Skeletal muscle cell (primary cell): ENCODE measurements around the gene ACOT7.
"Not testable (repeated sequence)": the region's sequence is repeated elsewhere in the genome, so short reads cannot be mapped to it uniquely, and the experiment has no call there.

Source experiments
- DNase-seq: peaks from one replicate; pipeline ENCODE4 v3.0.0-alpha.2; 2010; ENCODE audit warnings: low read depth
- H3K4me3 ChIP-seq: 2 replicates; pipeline ENCODE4 v1.5.1; 2011; ENCODE audit warnings: low read depth, mild to moderate bottlenecking, control low read depth, low read length, moderate library complexity

ACOT7 gene

DNA sequence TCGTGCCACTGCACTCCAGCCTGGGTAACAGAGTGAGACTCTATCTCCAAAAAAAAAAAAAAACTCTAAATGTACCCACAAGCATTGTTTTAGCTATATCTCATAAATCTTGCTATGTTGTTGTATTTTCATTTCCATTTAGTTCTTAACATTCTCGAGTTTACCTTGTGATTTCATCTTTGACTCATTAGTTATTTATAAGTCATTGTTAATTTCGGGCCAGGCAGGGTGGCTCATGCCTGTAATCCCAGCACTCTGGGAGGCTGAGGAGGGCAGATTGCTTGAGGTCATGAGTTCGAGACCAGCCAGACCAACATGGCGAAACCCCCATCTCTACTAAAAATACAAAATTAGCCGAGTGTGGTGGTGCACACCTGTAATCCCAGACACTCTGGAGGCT is 14.5 kb upstream of the ACOT7 start:
- DNase-seq: no peak
- H3K4me3 ChIP-seq: no peak overlapping the region

GRCh38 chr1:6401673-6402072 is 8.1 kb upstream of the ACOT7 start:
- H3K4me3 ChIP-seq: no peak overlapping the region
- no peak for DNase-seq

DNA sequence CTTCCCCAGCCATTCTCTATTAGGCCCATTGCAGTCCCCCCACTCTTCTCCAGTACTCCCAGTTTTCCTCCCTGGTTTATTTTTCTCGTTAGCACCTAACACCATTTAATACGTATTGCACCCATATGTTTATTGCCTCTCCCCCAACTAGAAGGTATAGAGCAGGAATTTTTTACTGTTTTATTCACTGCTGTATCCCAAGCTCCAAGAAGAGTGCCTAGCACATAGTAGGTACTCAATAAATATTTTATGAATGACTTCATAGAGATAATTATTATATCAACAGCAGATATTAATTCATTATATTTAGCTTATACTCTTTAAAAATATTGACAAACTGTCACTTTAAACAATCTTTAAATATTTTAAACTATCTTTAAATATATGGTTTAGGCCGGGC is 5.7 kb upstream of the ACOT7 start:
- H3K4me3 ChIP-seq: no peak overlapping the region
- DNase-seq: no peak

- DNase-seq: no peak
- H3K4me3 ChIP-seq: no peak overlapping the region
These were observed 4.4 kb upstream of the ACOT7 start for GRCh38 chr1:6397844-6398441.

DNA sequence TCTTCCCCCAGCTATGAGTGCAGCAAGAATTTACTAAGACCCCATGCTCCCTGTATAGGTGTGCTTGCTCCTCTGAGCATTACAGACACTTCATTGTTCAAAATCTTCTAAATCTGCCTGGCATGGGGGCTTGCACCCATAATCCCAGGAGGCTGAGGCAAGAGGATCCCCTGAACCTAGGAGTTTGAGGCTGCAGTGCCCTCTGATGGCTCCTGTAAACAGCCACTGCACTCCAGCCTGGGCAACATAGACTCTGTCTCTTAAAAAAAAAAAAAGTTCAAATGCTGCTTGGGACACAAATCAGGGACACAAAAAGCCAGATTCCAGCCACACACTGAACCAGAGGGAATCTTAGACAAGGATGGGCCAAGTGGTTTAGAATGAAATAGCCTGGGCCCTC is 3.4 kb upstream of the ACOT7 start:
- H3K4me3 ChIP-seq: no peak overlapping the region
- DNase-seq: no peak

DNA sequence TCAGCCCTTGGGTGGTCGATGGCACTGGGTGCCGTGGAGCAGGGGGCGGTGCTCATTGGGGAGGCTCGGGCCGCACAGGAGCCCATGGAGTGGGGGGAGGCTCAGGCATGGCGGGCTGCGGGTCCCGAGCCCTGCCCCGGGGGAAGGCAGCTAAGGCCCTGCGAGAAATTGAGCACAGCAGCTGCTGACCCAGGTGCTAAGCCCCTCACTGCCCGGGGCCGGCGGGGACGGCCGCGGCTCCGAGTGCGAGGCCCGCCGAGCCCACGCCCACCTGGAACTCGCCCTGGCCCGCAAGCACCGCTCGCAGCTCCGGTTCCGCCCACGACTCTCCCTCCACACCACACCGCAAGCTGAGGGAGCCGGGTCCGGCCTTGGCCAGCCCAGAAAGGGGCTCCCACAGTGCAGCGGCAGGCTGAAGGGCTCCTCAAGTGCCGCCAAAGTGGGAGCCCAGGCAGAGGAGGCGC is 2.2 kb upstream of the ACOT7 start:
- not testable (repeated sequence) for DNase-seq, H3K4me3 ChIP-seq

DNA sequence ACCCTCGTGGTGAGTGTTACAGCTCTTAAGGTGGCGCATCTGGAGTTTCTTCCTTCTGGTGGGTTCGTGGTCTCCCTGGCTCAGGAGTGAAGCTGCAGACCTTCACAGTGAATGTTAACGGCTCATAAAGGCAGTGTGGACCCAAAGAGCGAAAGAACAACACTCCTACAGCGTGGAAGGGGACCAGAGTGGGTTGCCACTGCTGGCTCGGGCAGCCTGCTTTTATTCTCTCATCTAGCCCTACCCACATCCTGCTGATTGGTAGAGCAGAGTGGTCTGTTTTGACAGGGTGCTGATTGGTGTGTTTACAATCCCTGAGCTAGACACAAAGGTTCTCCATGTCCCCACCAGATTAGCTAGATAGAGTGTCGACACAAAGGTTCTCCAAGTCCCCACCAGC is 1.6 kb upstream of the ACOT7 start:
- DNase-seq, H3K4me3 ChIP-seq: not testable (repeated sequence)

- DNase-seq: no peak
- peak overlapping the region; percentile 60 for H3K4me3 ChIP-seq
These were observed 663 bp downstream of the ACOT7 start for GRCh38 chr1:6392809-6393399.

DNA sequence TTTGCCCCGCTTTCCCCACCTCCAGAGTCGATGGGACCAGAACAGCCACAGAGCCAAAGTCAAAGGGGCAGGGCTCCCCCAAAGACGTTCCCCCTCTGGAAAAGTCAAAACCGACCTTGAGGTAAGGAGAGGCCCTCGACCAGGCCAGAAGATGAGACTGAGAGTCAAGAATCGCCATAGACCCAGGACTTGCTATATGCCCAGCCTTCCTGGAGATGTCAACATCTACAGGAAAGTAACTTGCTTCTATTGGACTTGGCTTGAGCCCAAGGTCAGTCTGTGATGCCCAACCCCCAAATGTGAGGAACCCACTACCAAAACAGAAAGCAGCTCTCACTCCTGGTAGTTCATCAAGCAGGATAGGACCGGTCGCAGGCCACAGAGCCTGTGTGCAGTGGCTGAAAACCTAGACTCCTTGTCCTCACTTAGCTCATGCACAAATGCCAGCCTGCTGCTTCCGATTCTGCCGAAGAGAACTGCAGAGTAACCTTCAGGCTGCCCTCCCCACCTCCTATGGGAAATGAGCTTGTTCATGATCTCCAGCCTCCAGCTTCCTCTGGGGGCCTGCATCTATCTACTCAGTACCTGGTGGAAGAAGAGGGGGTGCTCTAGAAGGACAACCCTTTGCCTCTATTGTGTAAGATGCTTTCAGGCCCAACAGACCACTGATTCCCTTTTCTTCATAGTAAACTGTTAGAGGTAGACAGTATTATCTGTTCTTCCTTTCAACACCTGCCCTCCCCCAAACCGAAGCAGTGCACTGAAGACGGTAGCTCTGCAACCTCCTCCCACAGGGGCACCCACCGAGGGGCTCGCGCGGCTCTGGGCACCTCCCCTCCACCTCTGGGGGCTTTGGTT is 1.4 kb downstream of the ACOT7 start:
- no peak for DNase-seq

GRCh38 chr1:6389971-6390370 is 3.6 kb downstream of the ACOT7 start:
- no peak for DNase-seq
- H3K4me3 ChIP-seq: no peak overlapping the region

More for the DNA sequence above, 1.4 kb downstream of the ACOT7 start:
- H3K4me3 ChIP-seq: peak overlapping the region; percentile 60

DNA sequence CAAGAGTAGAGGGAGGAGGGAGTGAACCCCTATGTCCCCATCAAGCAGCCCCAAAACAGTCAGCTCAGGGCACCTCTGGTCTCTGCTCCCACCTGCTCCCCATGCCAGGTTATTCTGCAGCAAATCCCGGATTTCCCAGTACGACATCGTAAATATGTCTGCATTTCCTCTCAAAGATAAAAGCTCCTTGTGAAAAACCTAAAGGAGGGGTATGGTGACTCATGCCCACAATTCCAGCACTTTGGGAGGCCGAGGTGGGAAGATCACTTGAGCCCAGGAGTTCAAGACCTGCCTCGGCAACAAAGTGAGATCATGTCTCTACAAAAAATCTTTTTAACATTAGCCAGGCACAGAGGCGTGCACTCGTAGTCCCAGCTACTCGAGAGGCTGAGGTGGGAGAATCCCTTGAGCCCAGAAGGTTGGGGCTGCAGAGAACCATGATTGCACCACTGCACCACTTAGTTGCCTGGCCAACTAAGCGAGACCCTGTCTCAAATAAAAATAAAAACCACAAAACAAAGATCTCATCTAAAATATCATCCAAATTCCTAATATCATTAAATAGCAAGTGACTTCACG is 7.1 kb downstream of the ACOT7 start:
- no peak for DNase-seq
- H3K4me3 ChIP-seq: no peak overlapping the region

- H3K4me3 ChIP-seq: peak overlapping the region; percentile 32
- DNase-seq: peak; percentile 33
These were observed 7.9 kb downstream of the ACOT7 start for GRCh38 chr1:6385488-6386191.

GRCh38 chr1:6384962-6385361 is 8.6 kb downstream of the ACOT7 start:
- H3K4me3 ChIP-seq: peak overlapping the region; percentile 32
- no peak for DNase-seq

- DNase-seq: no peak
- no peak overlapping the region for H3K4me3 ChIP-seq
These were observed 9.4 kb downstream of the ACOT7 start for GRCh38 chr1:6384135-6384534.

DNA sequence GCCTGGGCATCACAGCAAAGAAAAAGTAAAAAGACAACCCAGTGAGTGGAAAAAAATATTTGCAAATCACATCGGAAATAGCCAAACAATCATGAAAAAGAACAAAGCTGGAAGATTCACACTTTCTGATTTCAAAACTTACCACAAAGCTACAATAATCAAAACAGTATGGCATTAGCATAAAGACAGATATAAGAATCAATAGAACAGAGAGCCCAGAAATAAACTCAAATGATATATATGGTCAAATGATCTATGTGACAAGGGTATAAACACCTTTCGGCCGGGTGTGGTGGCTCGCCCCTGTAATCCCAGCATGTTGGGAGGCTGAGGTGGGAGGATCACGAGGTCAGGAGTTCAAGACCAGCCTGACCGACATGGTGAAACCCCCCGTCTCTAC is 13.5 kb downstream of the ACOT7 start:
- no peak for DNase-seq
- H3K4me3 ChIP-seq: no peak overlapping the region

- H3K4me3 ChIP-seq: no peak overlapping the region
- DNase-seq: no peak
These were observed 15.3 kb downstream of the ACOT7 start for GRCh38 chr1:6378096-6378746.

DNA sequence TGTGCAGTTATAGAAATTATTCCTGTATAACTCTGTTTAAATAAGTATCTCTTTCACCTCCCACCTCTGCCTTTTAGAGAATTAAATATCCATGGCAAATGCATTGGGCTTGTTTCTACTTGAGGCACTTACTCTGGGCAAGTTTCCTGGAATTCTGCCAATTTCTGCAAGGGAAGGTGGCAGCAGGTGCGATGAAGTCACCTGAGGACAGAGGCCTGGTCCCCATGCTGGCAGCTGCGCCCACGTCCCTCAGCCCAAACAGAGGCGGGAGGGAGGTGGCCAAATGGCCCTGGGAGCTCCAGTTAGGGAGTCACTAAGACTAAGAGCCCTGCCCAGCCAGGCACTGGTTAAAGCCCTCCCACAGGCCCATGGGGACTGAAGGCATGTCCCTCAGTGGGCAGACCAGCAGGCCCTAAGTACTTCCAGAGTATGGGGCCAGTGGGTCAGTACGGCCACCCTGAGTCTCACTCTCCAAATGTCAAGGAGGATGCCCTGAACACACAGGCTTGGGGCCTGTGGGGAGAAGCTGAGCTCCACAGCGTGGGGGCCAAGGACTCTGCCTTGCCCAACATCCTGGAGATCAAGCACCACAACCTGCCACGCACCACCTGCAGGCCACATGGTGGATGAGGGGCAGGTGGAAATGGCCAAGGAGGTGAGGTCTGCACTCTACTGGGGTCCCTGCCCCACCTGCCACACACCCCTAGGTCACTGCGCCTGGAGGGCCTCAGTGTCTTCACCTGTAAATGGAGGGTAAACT is 19.4 kb downstream of the ACOT7 start:
- no peak for DNase-seq
- no peak overlapping the region for H3K4me3 ChIP-seq

DNA sequence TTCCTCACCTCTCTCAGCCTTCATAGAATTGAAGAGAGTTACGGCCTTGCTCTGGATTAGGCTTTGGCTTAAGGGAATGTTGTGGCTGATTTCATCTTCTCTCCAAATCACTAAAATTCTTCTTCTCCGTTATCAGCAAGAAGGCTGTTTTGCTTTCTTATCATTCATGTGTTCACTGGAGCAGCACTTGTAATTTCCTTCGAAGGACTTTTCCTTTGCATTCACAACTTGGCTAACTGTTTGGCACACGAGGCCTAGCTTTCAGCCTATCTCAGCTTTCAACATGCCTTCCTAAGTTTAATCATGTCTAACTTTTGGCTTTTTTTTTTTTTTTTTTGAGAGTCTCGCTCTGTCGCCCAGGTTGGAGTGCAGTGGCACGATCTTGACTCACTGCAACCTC is 21.3 kb downstream of the ACOT7 start:
- not testable (repeated sequence) for DNase-seq, H3K4me3 ChIP-seq

DNA sequence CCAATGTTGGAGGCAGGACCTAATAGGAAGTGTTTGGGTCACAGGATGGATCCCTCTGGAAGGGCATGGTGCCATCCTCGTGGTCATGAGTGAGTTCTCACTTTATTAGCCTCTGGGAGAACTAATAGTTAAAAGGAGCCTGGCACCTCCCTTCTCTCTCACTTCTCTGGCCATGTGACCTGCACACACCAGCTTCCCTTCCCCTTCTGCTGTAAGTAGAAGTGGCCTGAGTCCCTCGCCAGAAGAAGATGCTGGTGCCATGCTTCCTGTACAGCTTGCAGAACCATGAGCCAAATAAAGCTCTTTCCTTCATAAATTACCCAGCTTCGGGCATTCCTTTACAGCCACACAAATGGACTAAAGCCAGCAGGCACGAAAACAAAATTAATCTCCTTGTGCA is 23.6 kb downstream of the ACOT7 start:
- no peak for DNase-seq
- no peak overlapping the region for H3K4me3 ChIP-seq
